GM12875 (cell line): ENCODE results near the gene KRT1.

Experiments used
- H3K4me3 ChIP-seq: one replicate; pipeline ENCODE4 v1.5.1; 2011; ENCODE audit warnings: low read depth, low read length, control low read depth
- TF ChIP-seq, protein P1 (sequence below): IDR thresholded peaks from 2 replicates; pipeline ENCODE4 v1.5.1; 2011; ENCODE audit warnings: low read depth, mild to moderate bottlenecking, control low read depth, inconsistent platforms, low read length, moderate library complexity, borderline replicate concordance; ENCODE audit not compliant: insufficient read depth

Gene KRT1

DNA sequence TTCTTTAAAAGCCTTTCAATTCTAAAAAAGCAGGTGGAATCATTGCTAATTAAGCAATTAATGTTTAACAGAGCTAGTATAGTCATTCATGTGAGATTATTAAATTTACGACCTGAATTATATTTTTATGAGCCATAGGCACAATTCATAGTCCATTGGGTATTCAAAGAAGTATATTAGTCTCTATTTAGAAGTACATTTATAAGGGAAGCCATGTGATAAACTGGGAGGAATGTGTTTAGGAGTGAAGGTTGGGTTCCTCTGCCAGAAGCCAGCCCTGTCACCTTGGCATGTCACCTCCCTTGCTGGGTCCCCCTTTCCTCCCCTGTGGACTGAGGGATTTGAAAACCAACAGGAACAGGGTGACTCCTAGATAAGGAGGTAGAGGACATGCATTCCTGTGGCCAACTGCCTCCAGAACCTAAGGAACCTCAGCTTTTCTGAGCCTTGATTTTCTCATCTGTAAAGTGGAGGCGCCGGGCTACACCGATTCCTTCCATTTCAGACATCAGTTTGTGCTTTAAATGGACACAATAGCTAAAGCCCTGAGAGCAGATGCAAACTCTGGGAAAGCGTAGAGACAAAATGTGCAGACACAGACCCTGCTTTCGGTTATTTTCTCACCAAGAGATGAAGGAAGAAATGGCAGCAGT is 22.8 kb downstream of the KRT1 start:
- TF ChIP-seq, protein P1, sequence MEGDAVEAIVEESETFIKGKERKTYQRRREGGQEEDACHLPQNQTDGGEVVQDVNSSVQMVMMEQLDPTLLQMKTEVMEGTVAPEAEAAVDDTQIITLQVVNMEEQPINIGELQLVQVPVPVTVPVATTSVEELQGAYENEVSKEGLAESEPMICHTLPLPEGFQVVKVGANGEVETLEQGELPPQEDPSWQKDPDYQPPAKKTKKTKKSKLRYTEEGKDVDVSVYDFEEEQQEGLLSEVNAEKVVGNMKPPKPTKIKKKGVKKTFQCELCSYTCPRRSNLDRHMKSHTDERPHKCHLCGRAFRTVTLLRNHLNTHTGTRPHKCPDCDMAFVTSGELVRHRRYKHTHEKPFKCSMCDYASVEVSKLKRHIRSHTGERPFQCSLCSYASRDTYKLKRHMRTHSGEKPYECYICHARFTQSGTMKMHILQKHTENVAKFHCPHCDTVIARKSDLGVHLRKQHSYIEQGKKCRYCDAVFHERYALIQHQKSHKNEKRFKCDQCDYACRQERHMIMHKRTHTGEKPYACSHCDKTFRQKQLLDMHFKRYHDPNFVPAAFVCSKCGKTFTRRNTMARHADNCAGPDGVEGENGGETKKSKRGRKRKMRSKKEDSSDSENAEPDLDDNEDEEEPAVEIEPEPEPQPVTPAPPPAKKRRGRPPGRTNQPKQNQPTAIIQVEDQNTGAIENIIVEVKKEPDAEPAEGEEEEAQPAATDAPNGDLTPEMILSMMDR = no peak
- H3K4me3 ChIP-seq = no peak overlapping the region

DNA sequence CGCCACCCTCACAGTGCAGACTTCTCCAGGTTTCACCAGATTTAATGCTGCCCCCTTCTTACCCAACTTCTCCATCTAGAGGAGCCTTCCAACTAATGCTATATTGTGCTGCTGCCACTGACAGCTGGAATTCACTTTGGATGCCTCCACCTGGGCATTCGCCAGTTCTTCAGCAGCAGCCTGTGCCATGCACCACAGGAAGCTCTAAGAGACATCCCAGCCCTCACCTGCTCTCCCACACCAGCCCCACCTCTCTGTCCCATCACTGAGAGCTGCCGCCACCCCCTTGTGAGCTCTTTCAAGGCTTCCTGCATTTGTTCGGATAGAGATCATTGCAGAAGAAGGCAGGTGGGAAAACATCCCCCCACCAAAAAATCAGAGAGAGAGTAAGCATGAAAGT is 23.6 kb downstream of the KRT1 start:
- no peak overlapping the region for H3K4me3 ChIP-seq

DNA sequence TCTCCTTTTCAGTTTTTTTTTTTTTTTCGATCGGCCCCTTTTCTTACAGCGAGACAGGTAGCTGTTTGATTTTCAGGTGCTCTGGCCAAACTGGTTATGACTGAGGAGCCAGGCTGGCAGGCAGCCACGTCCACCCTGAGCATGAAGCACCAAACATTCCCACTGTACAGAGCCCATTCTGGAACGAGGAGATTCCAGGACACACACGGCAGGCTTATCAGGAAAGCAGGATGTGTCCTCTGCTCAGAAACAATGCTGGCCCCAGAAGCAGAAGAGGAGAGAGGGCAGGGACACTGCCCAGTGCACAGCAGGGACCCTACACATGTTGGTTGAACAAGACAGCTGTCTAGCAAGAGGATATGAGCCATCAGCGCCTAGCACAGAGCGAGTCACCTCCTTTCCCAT is 24.5 kb downstream of the KRT1 start:
- no peak overlapping the region for H3K4me3 ChIP-seq
- TF ChIP-seq, protein P1 = no peak

More for the DNA sequence above, 23.6 kb downstream of the KRT1 start:
- TF ChIP-seq, protein P1 = no peak

DNA sequence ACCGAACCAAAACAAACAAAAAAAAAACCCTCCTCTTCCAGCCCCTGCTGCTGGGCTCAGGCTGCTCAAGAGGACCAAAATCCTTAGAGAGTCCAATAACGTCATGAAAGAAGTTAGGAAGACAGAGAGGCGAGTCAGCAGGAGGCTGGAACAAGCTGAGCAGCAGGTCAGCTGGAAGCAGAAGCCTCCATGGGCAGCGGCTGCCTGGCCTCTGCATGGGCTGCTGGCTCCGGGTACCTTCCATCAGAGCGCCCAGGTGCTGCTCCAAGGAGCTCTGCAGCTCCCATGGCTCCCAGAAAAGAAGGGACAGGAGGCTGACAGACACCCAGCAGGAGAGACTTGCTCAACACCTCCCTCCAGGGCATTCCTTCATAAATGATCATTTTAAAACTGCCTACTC is 25.0 kb downstream of the KRT1 start:
- no peak overlapping the region for H3K4me3 ChIP-seq
- TF ChIP-seq, protein P1 = no peak

DNA sequence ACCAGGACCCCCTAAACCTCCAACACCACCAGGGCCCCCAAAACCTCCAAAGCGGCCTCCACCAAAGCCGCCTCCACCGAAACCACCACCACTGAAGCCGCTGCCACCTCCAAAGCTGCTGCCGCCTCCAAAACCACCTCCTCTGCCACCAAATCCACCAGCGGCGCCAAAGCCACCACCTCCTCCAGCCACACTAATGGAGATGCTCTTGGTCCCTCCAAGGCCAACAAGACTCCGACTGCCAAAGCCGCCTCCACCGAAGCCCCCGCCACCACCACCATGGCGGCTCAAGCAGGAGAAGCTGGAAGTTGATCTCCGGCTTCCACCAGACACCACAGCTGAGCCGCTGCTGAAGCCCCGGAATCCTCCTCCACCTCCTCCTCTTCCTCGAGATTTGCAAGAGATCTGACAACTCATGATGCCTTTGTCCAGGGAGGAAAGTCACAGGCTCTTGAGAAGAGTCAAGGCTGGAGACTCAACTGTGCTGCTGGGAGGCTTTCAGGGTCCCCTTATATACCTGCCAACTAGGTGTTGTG is 28.4 kb downstream of the KRT1 start, which contains the start of gene KRT2:
Gene KRT2, minus strand, starts transcription at position 486 of the 536 bp plus-strand sequence. Its CDS starts 69 bp downstream, at position 417.
- TF ChIP-seq, protein P1 = no peak
- H3K4me3 ChIP-seq = no peak within 1 kb of the TSS

DNA sequence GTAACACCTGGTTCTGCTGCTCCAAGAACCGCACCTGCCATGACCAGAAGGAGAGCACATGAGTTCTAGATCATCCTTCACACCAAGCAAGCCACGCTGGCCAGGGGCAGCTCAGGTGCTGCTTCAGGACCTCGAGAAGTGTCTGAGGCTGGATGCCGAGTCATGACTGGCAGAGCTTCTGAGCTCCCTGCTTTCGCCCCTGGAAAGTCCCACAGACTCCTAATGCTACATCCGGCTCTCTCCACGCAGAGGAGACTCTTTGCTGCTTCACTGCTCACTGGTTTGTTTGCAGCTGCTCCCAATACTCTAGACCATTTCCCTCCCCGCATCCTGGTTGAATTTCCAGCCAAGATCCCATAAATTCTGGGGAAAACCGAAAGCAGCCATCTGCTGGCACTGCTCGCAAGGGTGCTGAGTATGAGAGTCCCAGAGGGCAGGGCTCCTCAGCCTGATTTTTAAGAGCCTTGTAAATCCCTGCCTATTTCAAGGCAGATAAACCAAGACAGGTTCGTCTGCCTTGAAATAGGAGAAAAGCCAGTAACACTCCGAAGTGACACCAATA is 29.6 kb downstream of the KRT1 start:
- TF ChIP-seq, protein P1 = no peak
- no peak overlapping the region for H3K4me3 ChIP-seq

DNA sequence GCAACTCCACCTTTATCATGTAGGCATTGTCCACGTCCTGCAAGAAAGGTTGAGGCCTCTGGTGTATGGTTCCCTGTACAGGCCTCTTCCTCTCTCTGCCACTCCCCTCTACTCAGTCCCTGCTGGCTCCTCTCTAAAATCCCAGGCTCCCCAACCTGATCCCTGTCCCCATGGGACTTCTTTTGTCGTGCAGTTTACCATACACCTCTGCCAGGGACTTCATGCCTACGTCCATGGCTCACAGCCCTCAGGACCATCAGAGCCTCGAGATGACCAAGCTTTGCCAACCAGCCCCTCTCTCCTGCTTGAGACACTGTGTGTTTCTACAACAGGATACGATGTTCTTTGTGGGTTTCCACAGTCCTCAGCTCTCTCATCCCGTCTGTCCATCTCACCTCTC is 31.1 kb downstream of the KRT1 start:
- H3K4me3 ChIP-seq = no peak overlapping the region
- TF ChIP-seq, protein P1 = no peak
